Upper lobe of left lung (tissue), 6 donors: Measurements from ENCODE around the gene EEF1AKMT3. TPM values are rescaled to one million over a fixed set of nuclear protein-coding genes. Genes with fewer than 3 reads are reported as not detected.

Source experiments
- ATAC-seq, 2 donors: fragments of 200-7000 bp; cut with Tn5 transposase; one replicate each; pipeline ENCODE4 v1.9.1; 2022; ENCODE audit warnings: mild to moderate bottlenecking in 2 of 2, moderate library complexity in 2 of 2; ENCODE audit not compliant: low FRiP score in 2 of 2
- DNase-seq, 2 donors: peaks; one replicate each; pipeline ENCODE4 v3.0.0-alpha.2; 2019 to 2020
- H3K27ac ChIP-seq, 4 donors: fragments of 200-600 bp; sonication (generic); one replicate each; pipeline ENCODE4 v1.5.1; 2016 to 2019
- H3K27me3 ChIP-seq, 4 donors: fragments of 200-600 bp; sonication (generic); one replicate each; pipeline ENCODE4 v1.5.1; 2017 to 2019
- H3K36me3 ChIP-seq, 4 donors: fragments of 200-600 bp; sonication (generic); one replicate each; pipeline ENCODE4 v1.5.1; 2016 to 2019
- H3K4me1 ChIP-seq, 4 donors: fragments of 200-600 bp; sonication (generic); one replicate each; pipeline ENCODE4 v1.5.1; 2018 to 2019
- H3K4me3 ChIP-seq, 4 donors: fragments of 200-600 bp; sonication (generic); one replicate each; pipeline ENCODE4 v1.5.1; 2017 to 2019; ENCODE audit warnings: mild to moderate bottlenecking in 2 of 4, moderate library complexity in 1 of 4
- H3K9me3 ChIP-seq, 4 donors: fragments of 200-600 bp; sonication (generic); one replicate each; pipeline ENCODE4 v1.5.1; 2018 to 2019
- EP300 ChIP-seq, 4 donors: sonication (generic); formaldehyde crosslinking; IDR thresholded peaks; one replicate each; pipeline ENCODE4 v1.5.1; 2017; ENCODE audit warnings: antibody characterized with exemption in 4 of 4, control low read depth in 2 of 4
- POLR2A ChIP-seq, 4 donors: fragments of 450-650 bp; IDR thresholded peaks; one replicate each; pipeline ENCODE4 v1.5.1; 2016 to 2017; ENCODE audit warnings: antibody characterized with exemption in 4 of 4, mild to moderate bottlenecking in 2 of 4
- POLR2AphosphoS5 ChIP-seq, 2 donors: sonication (generic); formaldehyde crosslinking; IDR thresholded peaks; one replicate each; pipeline ENCODE4 v1.5.1; 2017; ENCODE audit warnings: antibody characterized with exemption in 2 of 2
- WGBS, 2 donors: methylation state at CpG; one replicate each; pipeline ENCODE4 v1.1.5; 2017 to 2018; 5-methylcytosine and 5-hydroxymethylcytosine counted together
- total RNA-seq, 6 donors: library from RNA; depleted of rRNA in 4 of 6; stranded (reverse); fragments of >200 nt in 4 of 6; gene quantifications; one replicate each; pipeline versions ENCODE4 v1.1.0 to v1.2.1, GENCODE V29; 2016 to 2021
- TF ChIP-seq, protein P1 (sequence below), 6 experiments: fragments of 450-650 bp in 4 of 6; fragments of 200-600 bp in 2 of 6; sonication (generic) in 2 of 6; IDR thresholded peaks; one replicate each; pipeline ENCODE4 v1.5.1; 2016 to 2019; ENCODE audit warnings: antibody characterized with exemption in 6 of 6
- donor health status: DM: no; HTN: no; CAD: no; lungs with moderate emphysema.
- donor health status: DM: no; HTN: yes; CAD: no; lungs with severe emphysema.

Gene EEF1AKMT3
- total RNA-seq, 6 donors from 2014 or later: 4.2 to 18.3 (median 6.4) TPM

DNA sequence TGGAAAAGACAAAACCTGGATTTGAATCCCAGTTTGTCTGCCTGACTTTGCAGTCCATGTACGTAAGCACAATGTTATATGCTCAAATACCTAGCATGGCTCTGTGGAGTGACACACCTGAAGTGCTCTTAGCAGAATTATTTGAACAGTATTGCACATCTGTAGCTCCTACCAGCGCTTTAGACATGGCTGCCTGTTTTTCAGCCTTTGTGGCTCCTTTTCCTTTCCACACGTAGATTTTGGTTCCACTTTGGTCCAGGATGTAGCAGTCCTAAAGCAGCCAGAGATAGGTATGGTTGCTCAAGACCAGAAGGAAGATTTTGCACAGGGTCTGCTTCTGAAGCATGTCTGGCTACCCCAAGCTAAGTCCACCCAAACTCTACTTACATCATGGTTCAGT lies 37.0 kb downstream of the EEF1AKMT3 start:
- DNase-seq: no peak
- Histone ChIP-seq H3K9me3 (no peaks in the 10 kb centered on the region), H3K27me3 (no peaks in the 10 kb centered on the region), H3K27ac (no peak overlapping the region), H3K4me1 (peaks cover 0 to 7% (median 5%) of the 10 kb centered on the region in 4 donors), H3K36me3 (peaks cover 13 to 77% (median 66%) of the 10 kb centered on the region in 4 donors), H3K4me3 (no peak overlapping the region)
- WGBS, 2 donors: 82 to 87% methylated on average over 3 of the region's 3 CpGs
- no peak for ATAC-seq
- TF ChIP-seq POLR2AphosphoS5 (IDR thresholded peaks at IDR 0.05): no peak
- TF ChIP-seq POLR2A (IDR thresholded peaks at IDR 0.05): no peak
- TF ChIP-seq, protein P1, sequence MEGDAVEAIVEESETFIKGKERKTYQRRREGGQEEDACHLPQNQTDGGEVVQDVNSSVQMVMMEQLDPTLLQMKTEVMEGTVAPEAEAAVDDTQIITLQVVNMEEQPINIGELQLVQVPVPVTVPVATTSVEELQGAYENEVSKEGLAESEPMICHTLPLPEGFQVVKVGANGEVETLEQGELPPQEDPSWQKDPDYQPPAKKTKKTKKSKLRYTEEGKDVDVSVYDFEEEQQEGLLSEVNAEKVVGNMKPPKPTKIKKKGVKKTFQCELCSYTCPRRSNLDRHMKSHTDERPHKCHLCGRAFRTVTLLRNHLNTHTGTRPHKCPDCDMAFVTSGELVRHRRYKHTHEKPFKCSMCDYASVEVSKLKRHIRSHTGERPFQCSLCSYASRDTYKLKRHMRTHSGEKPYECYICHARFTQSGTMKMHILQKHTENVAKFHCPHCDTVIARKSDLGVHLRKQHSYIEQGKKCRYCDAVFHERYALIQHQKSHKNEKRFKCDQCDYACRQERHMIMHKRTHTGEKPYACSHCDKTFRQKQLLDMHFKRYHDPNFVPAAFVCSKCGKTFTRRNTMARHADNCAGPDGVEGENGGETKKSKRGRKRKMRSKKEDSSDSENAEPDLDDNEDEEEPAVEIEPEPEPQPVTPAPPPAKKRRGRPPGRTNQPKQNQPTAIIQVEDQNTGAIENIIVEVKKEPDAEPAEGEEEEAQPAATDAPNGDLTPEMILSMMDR (IDR thresholded peaks at IDR 0.05): no peak
- TF ChIP-seq EP300 (IDR thresholded peaks at IDR 0.05): no peak

DNA sequence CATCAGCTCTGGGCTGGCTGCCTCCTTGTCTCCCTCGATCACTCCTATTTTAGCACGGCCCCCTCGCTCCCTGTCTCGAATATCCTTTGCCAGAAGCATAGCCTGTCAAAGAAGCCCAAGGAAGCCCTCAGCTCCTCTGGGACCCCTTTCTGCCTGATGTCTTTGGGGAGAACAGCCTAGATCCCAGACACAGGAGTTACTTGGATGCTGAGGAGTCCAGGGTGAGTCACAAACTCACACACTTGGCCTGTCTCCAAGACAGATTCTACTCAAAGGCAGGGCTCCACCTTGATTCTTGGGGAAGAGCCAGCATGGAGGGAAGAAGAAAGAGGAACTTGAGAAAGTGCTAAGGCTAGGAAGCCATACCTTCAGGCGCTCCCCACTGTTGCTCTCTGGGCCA lies 38.0 kb downstream of the EEF1AKMT3 start:
- no peaks in the 10 kb centered on the region for H3K27me3 ChIP-seq
- peaks cover 13 to 73% (median 63%) of the 10 kb centered on the region in 4 donors for H3K36me3 ChIP-seq
- 92 to 96% methylated on average over 5 of the region's 5 CpGs for WGBS, 2 donors
- no peak for DNase-seq
- ATAC-seq: peak in 1 of 2 donors; percentile 40
- no peaks in the 10 kb centered on the region for H3K9me3 ChIP-seq
- no peak overlapping the region for H3K4me3 ChIP-seq
- peaks cover 2 to 17% (median 11%) of the 10 kb centered on the region in 4 donors for H3K4me1 ChIP-seq
- TF ChIP-seq POLR2A (IDR thresholded peaks at IDR 0.05) (no peak), POLR2AphosphoS5 (IDR thresholded peaks at IDR 0.05) (no peak), EP300 (IDR thresholded peaks at IDR 0.05) (no peak)
- TF ChIP-seq, protein P1 (IDR thresholded peaks at IDR 0.05): no peak
- H3K27ac ChIP-seq: no peak overlapping the region

DNA sequence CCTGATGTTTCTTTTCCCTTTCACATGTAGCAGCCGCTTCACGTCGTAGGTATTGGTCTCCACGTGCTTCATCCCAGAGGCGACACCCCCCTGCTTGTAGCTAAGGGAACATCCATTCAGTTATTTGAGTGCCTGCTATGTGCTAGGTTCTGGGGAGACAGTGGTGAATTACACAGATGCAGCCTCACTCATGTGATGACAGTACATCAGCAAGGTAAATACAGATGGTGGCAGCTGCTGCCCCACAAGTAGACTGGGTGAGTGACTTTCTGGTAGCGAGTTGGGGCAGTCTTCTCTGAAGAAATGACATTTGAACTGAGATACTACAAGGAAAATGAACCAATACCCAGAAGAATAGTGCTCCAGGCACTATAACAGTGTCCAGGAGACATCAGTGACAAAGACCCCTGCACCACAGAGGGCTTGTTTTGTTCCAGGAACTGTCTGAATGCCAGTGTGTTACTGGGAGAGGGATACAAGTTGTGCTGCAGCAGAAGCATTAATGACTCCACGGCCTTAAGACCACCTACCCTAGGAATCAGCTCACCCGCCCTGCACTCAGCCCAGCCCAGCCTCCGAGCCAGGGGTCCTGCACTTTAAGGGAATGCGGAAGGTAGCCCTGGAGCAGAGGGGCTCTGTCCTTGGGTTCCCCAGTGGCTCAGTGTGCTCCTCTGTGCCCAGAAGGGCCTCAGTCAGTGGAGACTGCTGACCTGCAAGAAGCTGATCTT lies 38.8 kb downstream of the EEF1AKMT3 start:
- TF ChIP-seq, protein P1 (IDR thresholded peaks at IDR 0.05): no peak
- no peak for TF ChIP-seq POLR2A (IDR thresholded peaks at IDR 0.05)
- no peak for TF ChIP-seq POLR2AphosphoS5 (IDR thresholded peaks at IDR 0.05)
- no peak for TF ChIP-seq EP300 (IDR thresholded peaks at IDR 0.05)
- Histone ChIP-seq H3K36me3 (peaks cover 13 to 71% (median 59%) of the 10 kb centered on the region in 4 donors), H3K27ac (no peak overlapping the region), H3K4me1 (peaks cover 9 to 25% (median 19%) of the 10 kb centered on the region in 4 donors), H3K27me3 (no peaks in the 10 kb centered on the region), H3K9me3 (no peaks in the 10 kb centered on the region), H3K4me3 (no peak overlapping the region)
- no peak for ATAC-seq
- 92 to 94% methylated on average over 10 of the region's 10 CpGs for WGBS, 2 donors
- DNase-seq: no peak

DNA sequence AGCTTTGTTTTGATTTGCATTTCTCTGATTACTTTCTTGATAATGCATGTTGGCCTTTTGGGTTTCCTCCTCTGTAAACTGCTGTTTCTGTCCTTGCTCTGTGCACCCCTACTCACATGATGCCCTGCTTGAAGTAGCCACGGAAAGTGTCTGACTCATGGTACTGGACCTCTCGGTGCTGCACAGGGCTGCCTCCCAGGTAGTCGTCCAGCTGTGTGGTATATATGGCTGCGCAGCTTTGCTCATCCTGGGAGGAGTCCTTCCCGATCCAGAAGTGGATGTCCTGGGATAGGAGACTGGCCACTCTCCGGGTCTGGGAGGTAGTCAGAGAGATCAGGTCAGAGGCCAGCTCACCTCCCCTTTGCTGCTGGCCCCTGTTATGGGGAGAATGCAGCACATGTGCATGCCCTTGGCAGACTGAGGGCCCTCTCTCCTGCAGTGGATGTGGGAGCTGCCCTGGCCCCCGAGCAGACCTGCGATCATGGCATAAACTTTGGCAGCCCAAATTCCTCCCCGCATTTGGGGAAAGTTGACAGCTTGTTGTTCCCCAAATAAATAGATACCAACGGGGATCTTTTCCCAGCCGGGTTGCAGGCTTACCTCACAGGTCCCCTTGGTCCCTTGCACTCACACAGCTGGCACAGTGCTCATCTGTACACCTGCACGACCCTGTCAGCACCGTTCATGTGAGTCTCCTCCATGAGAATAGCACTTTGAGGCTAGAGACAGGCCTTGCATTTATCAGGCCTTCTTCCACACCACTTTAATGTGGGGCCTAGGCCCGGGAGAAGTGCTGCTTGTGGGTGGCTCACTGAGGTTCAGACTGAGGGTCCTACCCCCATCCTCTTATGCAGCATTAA lies 40.9 kb downstream of the EEF1AKMT3 start:
- DNase-seq (no peak), ATAC-seq (no peak)
- TF ChIP-seq POLR2A (IDR thresholded peaks at IDR 0.05) (no peak), EP300 (IDR thresholded peaks at IDR 0.05) (no peak), POLR2AphosphoS5 (IDR thresholded peaks at IDR 0.05) (no peak)
- TF ChIP-seq, protein P1 (IDR thresholded peaks at IDR 0.05): no peak
- Histone ChIP-seq H3K27me3 (no peaks in the 10 kb centered on the region), H3K4me3 (no peak overlapping the region), H3K27ac (peak overlapping the region in 2 of 4 donors; percentile 0 to 28), H3K4me1 (peaks cover 31 to 43% (median 38%) of the 10 kb centered on the region in 4 donors), H3K36me3 (peaks cover 11 to 51% (median 38%) of the 10 kb centered on the region in 4 donors), H3K9me3 (no peaks in the 10 kb centered on the region)
- 85 to 90% methylated on average over 12 of the region's 14 CpGs for WGBS, 2 donors
